Stimulated activated CD8-positive, alpha-beta memory T cell treated with anti-CD3 and anti-CD28 coated beads, Interleukin-4, amount 100 ng/mL, for 24 hours (primary cell): ENCODE results near the gene TBC1D25.

Experiments used
- DNase-seq: peaks from one replicate; pipeline ENCODE4 v3.0.0-alpha.2; 2020; ENCODE audit warnings: low read depth

The TBC1D25 gene

GRCh38 chrX:48606091-48606490, 66.6 kb downstream of the TBC1D25 start:
- no peak for DNase-seq

- DNase-seq = no peak
These were observed 72.2 kb downstream of the TBC1D25 start for GRCh38 chrX:48611703-48612102.
